ENCODE measurements around the gene PLXNA4.

PLXNA4 gene

DNA sequence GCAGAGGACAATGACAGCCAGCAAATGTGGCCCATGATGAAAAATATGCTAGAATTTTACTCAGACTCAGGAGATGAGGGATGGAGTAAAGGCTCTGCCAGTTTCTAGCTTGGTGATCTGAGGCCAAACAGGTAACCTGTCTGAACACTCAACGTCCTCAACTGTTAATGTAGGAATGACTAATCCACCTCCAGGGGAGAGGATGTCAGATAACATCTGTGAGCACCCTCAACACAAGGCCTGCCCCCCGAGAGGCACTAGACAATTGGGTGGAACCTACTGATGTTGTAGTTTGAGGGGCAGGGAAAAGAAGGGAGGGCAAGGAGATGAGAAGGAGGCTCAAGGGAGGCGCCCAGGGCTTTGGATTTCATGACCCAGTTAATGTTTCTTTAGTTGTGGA lies 445.1 kb downstream of the PLXNA4 start:
- Histone ChIP-seq H3K36me3 (ENCODE audit: control insufficient read depth, low read length) (no peaks in the 10 kb centered on the region), H3K79me2 (ENCODE audit: control insufficient read depth, low read length) (no peaks in the 10 kb centered on the region), H3K27me3 (ENCODE audit: control insufficient read depth, low read length) (no peaks in the 10 kb centered on the region; the same call in 1 of the 2 replicates), H3F3A (ENCODE audit: control insufficient read depth, insufficient read depth) (no peaks in the 10 kb centered on the region), H3K9me2 (replicated peaks; ENCODE audit: control insufficient read depth, low read length) (no peaks in the 10 kb centered on the region), H3K9me3 (ENCODE audit: control insufficient read depth, insufficient read depth, low read length) (no peaks in the 10 kb centered on the region), H3K4me2 (ENCODE audit: low read length) (no peak overlapping the region), H4K20me1 (ENCODE audit: control insufficient read depth, insufficient read depth, low read depth, low read length) (no peaks in the 10 kb centered on the region), H3K4me1 (ENCODE audit: control insufficient read depth, low read length) (no peaks in the 10 kb centered on the region), H3K27ac (ENCODE audit: low read depth, low read length) (no peak overlapping the region), H3K4me3 (ENCODE audit: low read length) (no peak overlapping the region)
- TF ChIP-seq, protein P1, sequence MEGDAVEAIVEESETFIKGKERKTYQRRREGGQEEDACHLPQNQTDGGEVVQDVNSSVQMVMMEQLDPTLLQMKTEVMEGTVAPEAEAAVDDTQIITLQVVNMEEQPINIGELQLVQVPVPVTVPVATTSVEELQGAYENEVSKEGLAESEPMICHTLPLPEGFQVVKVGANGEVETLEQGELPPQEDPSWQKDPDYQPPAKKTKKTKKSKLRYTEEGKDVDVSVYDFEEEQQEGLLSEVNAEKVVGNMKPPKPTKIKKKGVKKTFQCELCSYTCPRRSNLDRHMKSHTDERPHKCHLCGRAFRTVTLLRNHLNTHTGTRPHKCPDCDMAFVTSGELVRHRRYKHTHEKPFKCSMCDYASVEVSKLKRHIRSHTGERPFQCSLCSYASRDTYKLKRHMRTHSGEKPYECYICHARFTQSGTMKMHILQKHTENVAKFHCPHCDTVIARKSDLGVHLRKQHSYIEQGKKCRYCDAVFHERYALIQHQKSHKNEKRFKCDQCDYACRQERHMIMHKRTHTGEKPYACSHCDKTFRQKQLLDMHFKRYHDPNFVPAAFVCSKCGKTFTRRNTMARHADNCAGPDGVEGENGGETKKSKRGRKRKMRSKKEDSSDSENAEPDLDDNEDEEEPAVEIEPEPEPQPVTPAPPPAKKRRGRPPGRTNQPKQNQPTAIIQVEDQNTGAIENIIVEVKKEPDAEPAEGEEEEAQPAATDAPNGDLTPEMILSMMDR (IDR thresholded peaks at IDR 0.05; ENCODE audit: low read depth, low read length, poor library complexity, severe bottlenecking) = no peak
- no peak for TF ChIP-seq EZH2phosphoT487 (IDR thresholded peaks at IDR 0.05; ENCODE audit: borderline replicate concordance, low read length)

DNA sequence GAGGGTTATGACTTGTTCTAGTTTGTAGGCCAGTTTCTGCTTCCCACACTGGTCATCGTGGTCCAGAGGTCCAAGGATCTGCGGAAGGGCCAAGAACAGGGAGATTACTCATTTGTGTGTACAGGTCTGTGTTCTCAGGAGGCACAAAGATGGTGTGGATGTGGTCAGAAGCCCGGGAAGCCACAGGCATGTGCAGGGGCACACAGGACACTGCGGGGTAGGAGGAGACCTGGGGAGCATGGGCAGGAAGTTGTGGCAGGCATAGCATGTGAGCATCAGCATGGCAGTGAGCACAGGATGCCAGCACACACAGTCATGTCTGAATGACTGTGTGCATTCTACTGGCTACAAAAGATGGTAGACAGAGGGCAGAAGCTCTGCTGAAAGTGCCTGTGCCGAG lies 445.8 kb downstream of the PLXNA4 start:
- no peaks in the 10 kb centered on the region for H4K20me1 ChIP-seq (ENCODE audit: control insufficient read depth, insufficient read depth, low read depth, low read length)
- no peak overlapping the region for H3K27ac ChIP-seq (ENCODE audit: low read depth, low read length)
- H3K4me3 ChIP-seq (ENCODE audit: low read length) = no peak overlapping the region
- no peaks in the 10 kb centered on the region for H3K9me2 ChIP-seq (replicated peaks; ENCODE audit: control insufficient read depth, low read length)
- no peaks in the 10 kb centered on the region for H3K4me1 ChIP-seq (ENCODE audit: control insufficient read depth, low read length)
- H3F3A ChIP-seq (ENCODE audit: control insufficient read depth, insufficient read depth) = no peaks in the 10 kb centered on the region
- TF ChIP-seq, protein P1 (IDR thresholded peaks at IDR 0.05; ENCODE audit: low read depth, low read length, poor library complexity, severe bottlenecking) = no peak
- TF ChIP-seq EZH2phosphoT487 (IDR thresholded peaks at IDR 0.05; ENCODE audit: borderline replicate concordance, low read length) = no peak
- H3K36me3 ChIP-seq (ENCODE audit: control insufficient read depth, low read length) = no peaks in the 10 kb centered on the region
- no peak overlapping the region for H3K4me2 ChIP-seq (ENCODE audit: low read length)
- no peaks in the 10 kb centered on the region for H3K79me2 ChIP-seq (ENCODE audit: control insufficient read depth, low read length)
- H3K9me3 ChIP-seq (ENCODE audit: control insufficient read depth, insufficient read depth, low read length) = no peaks in the 10 kb centered on the region
- H3K27me3 ChIP-seq (ENCODE audit: control insufficient read depth, low read length) = no peaks in the 10 kb centered on the region; the same call in 1 of the 2 replicates

DNA sequence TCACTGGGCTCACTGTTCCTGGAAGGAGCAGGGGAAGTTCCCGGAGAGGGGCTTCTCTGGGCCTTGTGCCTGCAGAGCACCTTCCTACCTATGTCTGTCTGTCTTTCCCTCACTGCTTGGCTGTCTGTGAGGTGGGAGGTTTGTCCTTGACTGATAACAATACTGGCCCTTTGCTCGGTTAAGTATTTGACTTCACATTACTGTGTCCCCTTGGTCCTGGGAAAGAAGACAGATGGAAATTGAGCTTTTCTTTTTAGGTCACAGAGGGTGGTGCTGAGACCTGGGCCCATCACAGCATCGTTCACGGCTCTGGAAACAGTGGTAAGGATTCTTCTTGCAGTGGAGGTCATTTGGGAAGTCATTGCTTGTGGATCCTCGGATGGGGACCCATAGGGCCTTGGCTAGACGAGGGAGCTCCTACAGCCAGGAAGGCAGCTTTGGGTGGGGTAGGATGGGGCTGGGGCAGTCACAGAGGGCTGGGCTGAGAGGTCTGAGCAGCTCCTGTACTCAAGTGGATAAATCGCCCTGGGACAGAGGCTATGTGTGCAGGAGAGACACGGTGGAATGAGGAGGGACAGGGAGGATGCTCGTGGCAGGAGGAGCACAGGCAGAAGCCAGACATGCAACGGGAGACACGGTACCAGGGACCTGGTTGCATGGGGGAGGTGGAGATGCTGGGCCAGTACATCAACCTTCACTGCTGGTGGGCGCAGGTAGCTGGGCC lies 450.2 kb downstream of the PLXNA4 start:
- TF ChIP-seq, protein P1 (IDR thresholded peaks at IDR 0.05; ENCODE audit: low read depth, low read length, poor library complexity, severe bottlenecking) = no peak
- TF ChIP-seq EZH2phosphoT487 (IDR thresholded peaks at IDR 0.05; ENCODE audit: borderline replicate concordance, low read length) = no peak
- H3K9me3 ChIP-seq (ENCODE audit: control insufficient read depth, insufficient read depth, low read length) = no peaks in the 10 kb centered on the region

More for the DNA sequence above, 450.2 kb downstream of the PLXNA4 start:
- H3K27me3 ChIP-seq (ENCODE audit: control insufficient read depth, low read length) = no peaks in the 10 kb centered on the region
- H4K20me1 ChIP-seq (ENCODE audit: control insufficient read depth, insufficient read depth, low read depth, low read length) = no peaks in the 10 kb centered on the region
- no peak overlapping the region for H3K4me3 ChIP-seq (ENCODE audit: low read length)
- no peaks in the 10 kb centered on the region for H3K4me1 ChIP-seq (ENCODE audit: control insufficient read depth, low read length)
- no peak overlapping the region for H3K27ac ChIP-seq (ENCODE audit: low read depth, low read length)
- H3K36me3 ChIP-seq (ENCODE audit: control insufficient read depth, low read length) = no peaks in the 10 kb centered on the region
- H3F3A ChIP-seq (ENCODE audit: control insufficient read depth, insufficient read depth) = no peaks in the 10 kb centered on the region
- no peaks in the 10 kb centered on the region for H3K79me2 ChIP-seq (ENCODE audit: control insufficient read depth, low read length)
- H3K9me2 ChIP-seq (replicated peaks; ENCODE audit: control insufficient read depth, low read length) = no peaks in the 10 kb centered on the region
- no peak overlapping the region for H3K4me2 ChIP-seq (ENCODE audit: low read length)

Data from DOHH2 (cell line).